H9 (cell line): ENCODE measurements around the gene ALX3. TPM values are rescaled to one million over a fixed set of nuclear protein-coding genes. Genes with fewer than 3 reads are reported as not detected.

Experiments used
- DNase-seq: peaks from one replicate; pipeline ENCODE4 v3.0.0-alpha.2; 2017
- H2AFZ ChIP-seq: one replicate; pipeline ENCODE4 v1.6.1; 2013; ENCODE audit warnings: mild to moderate bottlenecking, low read length, control low read depth, moderate library complexity
- H2AK5ac ChIP-seq: 2 replicates; pipeline ENCODE4 v1.6.1; 2013; ENCODE audit warnings: low read length, control low read depth, mixed read lengths; ENCODE audit not compliant: insufficient read length
- H2BK120ac ChIP-seq: one replicate; pipeline ENCODE4 v1.6.1; 2013; ENCODE audit warnings: low read depth, mild to moderate bottlenecking, low read length, control low read depth, inconsistent platforms; ENCODE audit not compliant: poor library complexity, severe bottlenecking
- H2BK12ac ChIP-seq: 2 replicates; pipeline ENCODE4 v1.6.1; 2013; ENCODE audit warnings: low read length, control low read depth, mixed read lengths, low read depth; ENCODE audit not compliant: insufficient read length
- H2BK15ac ChIP-seq: 2 replicates; pipeline ENCODE4 v1.6.1; 2013; ENCODE audit warnings: low read depth, low read length, control low read depth
- H2BK20ac ChIP-seq: one replicate; pipeline ENCODE4 v1.6.1; 2013; ENCODE audit warnings: low read depth, mild to moderate bottlenecking, low read length, control low read depth, inconsistent platforms; ENCODE audit not compliant: poor library complexity, severe bottlenecking
- H2BK5ac ChIP-seq: 2 replicates; pipeline ENCODE4 v1.6.1; 2013; ENCODE audit warnings: low read length, control low read depth, mixed read lengths; ENCODE audit not compliant: insufficient read length
- H3K14ac ChIP-seq: 2 replicates; pipeline ENCODE4 v1.6.1; 2013; ENCODE audit warnings: low read length, control low read depth; ENCODE audit not compliant: insufficient read depth
- H3K18ac ChIP-seq: 2 replicates; pipeline ENCODE4 v1.6.1; 2013; ENCODE audit warnings: low read depth, mild to moderate bottlenecking, mixed read lengths, low read length, control low read depth; ENCODE audit not compliant: insufficient read length
- H3K23ac ChIP-seq: 2 replicates; pipeline ENCODE4 v1.6.1; 2013; ENCODE audit warnings: low read length, control low read depth, mixed read lengths, low read depth; ENCODE audit not compliant: insufficient read length
- H3K23me2 ChIP-seq: 2 replicates; pipeline ENCODE4 v1.6.1; 2013; ENCODE audit warnings: low read depth, mild to moderate bottlenecking, mixed read lengths, low read length, control low read depth; ENCODE audit not compliant: insufficient read length, poor library complexity, severe bottlenecking
- H3K27ac ChIP-seq: 2 replicates; pipeline ENCODE4 v1.5.1; 2013; ENCODE audit warnings: low read length, control low read depth, mixed read lengths, low read depth; ENCODE audit not compliant: insufficient read length
- H3K27me3 ChIP-seq: 2 replicates; pipeline ENCODE4 v1.6.1; 2013; ENCODE audit warnings: low read length, control low read depth, inconsistent platforms; ENCODE audit not compliant: insufficient read depth
- H3K4ac ChIP-seq: 2 replicates; pipeline ENCODE4 v1.6.1; 2013; ENCODE audit warnings: low read depth, mild to moderate bottlenecking, control low read depth, inconsistent platforms, low read length, moderate library complexity
- H3K4me1 ChIP-seq: 2 replicates; pipeline ENCODE4 v1.6.1; 2013; ENCODE audit warnings: low read length, control low read depth, inconsistent platforms; ENCODE audit not compliant: insufficient read depth
- H3K4me2 ChIP-seq: 2 replicates; pipeline ENCODE4 v1.6.1; 2013; ENCODE audit warnings: low read length, control low read depth, mixed read lengths; ENCODE audit not compliant: insufficient read length, insufficient read depth
- H3K56ac ChIP-seq: 2 replicates; pipeline ENCODE4 v1.6.1; 2013; ENCODE audit warnings: low read depth, mild to moderate bottlenecking, mixed read lengths, low read length, control low read depth; ENCODE audit not compliant: insufficient read length
- H3K79me1 ChIP-seq: 2 replicates; pipeline ENCODE4 v1.6.1; 2013; ENCODE audit warnings: low read depth, mild to moderate bottlenecking, moderate library complexity, low read length, control low read depth, inconsistent platforms; ENCODE audit not compliant: insufficient read depth, poor library complexity, severe bottlenecking
- H3K79me2 ChIP-seq: 2 replicates; pipeline ENCODE4 v1.6.1; 2013; ENCODE audit warnings: low read length, control low read depth, inconsistent platforms; ENCODE audit not compliant: insufficient read depth
- H3K9ac ChIP-seq: 2 replicates; pipeline ENCODE4 v1.6.1; 2013; ENCODE audit warnings: low read length, control low read depth, mixed read lengths; ENCODE audit not compliant: insufficient read length; ENCODE audit errors: extremely low read depth
- H3K9me3 ChIP-seq: one replicate; pipeline ENCODE4 v1.6.1; 2013; ENCODE audit warnings: low read depth, low read length, inconsistent platforms; ENCODE audit not compliant: control insufficient read depth
- H3T11ph ChIP-seq: one replicate; pipeline ENCODE4 v1.6.1; 2013; ENCODE audit warnings: mild to moderate bottlenecking, low read length, control low read depth, inconsistent platforms
- H4K20me1 ChIP-seq: one replicate; pipeline ENCODE4 v1.6.1; 2013; ENCODE audit not compliant: control insufficient read depth, insufficient read length, insufficient read depth
- H4K5ac ChIP-seq: 2 replicates; pipeline ENCODE4 v1.6.1; 2013; ENCODE audit warnings: low read depth, mild to moderate bottlenecking, mixed read lengths, low read length, control low read depth; ENCODE audit not compliant: insufficient read length
- H4K8ac ChIP-seq: replicated peaks from 2 replicates; pipeline ENCODE4 v1.6.1; 2013; ENCODE audit warnings: low read length, control low read depth, mixed read lengths, low read depth; ENCODE audit not compliant: insufficient read length
- H4K91ac ChIP-seq: 2 replicates; pipeline ENCODE4 v1.6.1; 2013; ENCODE audit warnings: low read depth, mild to moderate bottlenecking, moderate library complexity, mixed read lengths, low read length, control low read depth; ENCODE audit not compliant: insufficient read length
- H3K27ac Mint-ChIP-seq, 3 experiments: 2 replicates in 2 of 3; 3 replicates in 1 of 3; pipeline ENCODE4 v1.8.0; 2020 to 2021; ENCODE audit warnings: mixed read lengths in 3 of 3, mild to moderate bottlenecking in 1 of 3, moderate library complexity in 1 of 3
- H3K27me3 Mint-ChIP-seq: 2 replicates; pipeline ENCODE4 v1.8.0; 2021; ENCODE audit warnings: low read depth, mild to moderate bottlenecking, moderate library complexity, mixed read lengths
- H3K36me3 Mint-ChIP-seq, 3 experiments: 2 replicates in 2 of 3; 3 replicates in 1 of 3; pipeline ENCODE4 v1.8.0; 2020 to 2021; ENCODE audit warnings: low read depth in 3 of 3, mixed read lengths in 3 of 3; ENCODE audit not compliant: insufficient read depth in 1 of 3
- H3K4me1 Mint-ChIP-seq, 2 experiments: 2 replicates each; pipeline ENCODE4 v1.8.0; 2020; ENCODE audit warnings: mixed read lengths in 2 of 2
- H3K4me3 Mint-ChIP-seq, 2 experiments: 2 replicates in 1 of 2; 3 replicates in 1 of 2; pipeline ENCODE4 v1.8.0; 2020 to 2021; ENCODE audit warnings: mild to moderate bottlenecking in 2 of 2, mixed read lengths in 2 of 2, moderate library complexity in 1 of 2
- H3K9me3 Mint-ChIP-seq, 2 experiments: 2 replicates in 1 of 2; 3 replicates in 1 of 2; pipeline ENCODE4 v1.8.0; 2020; ENCODE audit warnings: mild to moderate bottlenecking in 2 of 2, mixed read lengths in 2 of 2, moderate library complexity in 1 of 2
- CTCF ChIP-seq: fragments of 200-600 bp; sonication (generic); conservative IDR thresholded peaks from 3 replicates; pipeline ENCODE4 v1.8.0; 2021; ENCODE audit warnings: antibody characterized with exemption, mild to moderate bottlenecking
- WGBS: extraction: QIAGEN DNeasy Blood & Tissue Kit; methylation state at CpG from one replicate; pipeline ENCODE4 v1.1.7; 2013; ENCODE audit warnings: missing lambda C conversion rate, low lambda C conversion rate, mixed read lengths; ENCODE audit not compliant: insufficient read length; ENCODE audit errors: extremely low coverage; 5-methylcytosine and 5-hydroxymethylcytosine counted together
- total RNA-seq: library from RNA; stranded (reverse); gene quantifications from 2 replicates; pipeline ENCODE4 v1.2.1, GENCODE V29; 2021

Gene ALX3
- total RNA-seq, 1 experiment from 2014 or later: not detected

GRCh38 chr1:110021285-110021684, 49.2 kb downstream of the ALX3 start:
- no peak overlapping the region for H3T11ph ChIP-seq
- H3K56ac ChIP-seq: no peak overlapping the region
- no peak overlapping the region for H3K14ac ChIP-seq
- Mint-ChIP-seq H3K4me3 (no peak overlapping the region), H3K27me3 (no peaks in the 10 kb centered on the region), H3K4me1 (no peaks in the 10 kb centered on the region), H3K9me3 (no peaks in the 10 kb centered on the region), H3K36me3 (peaks cover 44 to 86% (median 71%) of the 10 kb centered on the region in 3 experiments; a peak in 6 of 7 replicates), H3K27ac (no peak overlapping the region)
- H3K18ac ChIP-seq: no peak overlapping the region
- no peaks in the 10 kb centered on the region for H3K27me3 ChIP-seq
- no peak overlapping the region for H4K5ac ChIP-seq
- H2AFZ ChIP-seq: no peak overlapping the region
- no peaks in the 10 kb centered on the region for H3K9me3 ChIP-seq
- no peak overlapping the region for H3K27ac ChIP-seq
- H2AK5ac ChIP-seq: no peak overlapping the region
- H3K4me1 ChIP-seq: no peaks in the 10 kb centered on the region
- H4K8ac ChIP-seq: no peak overlapping the region
- no peak overlapping the region for H3K9ac ChIP-seq
- no peaks in the 10 kb centered on the region for H3K23me2 ChIP-seq
- no peaks in the 10 kb centered on the region for H3K79me1 ChIP-seq
- H2BK5ac ChIP-seq: no peak overlapping the region
- DNase-seq: no peak
- H2BK120ac ChIP-seq: no peak overlapping the region
- no peak overlapping the region for H3K23ac ChIP-seq
- no peak for TF ChIP-seq CTCF
- no peaks in the 10 kb centered on the region for H4K20me1 ChIP-seq
- H2BK20ac ChIP-seq: no peak overlapping the region
- H3K79me2 ChIP-seq: no peaks in the 10 kb centered on the region
- no peak overlapping the region for H2BK12ac ChIP-seq
- no peak overlapping the region for H4K91ac ChIP-seq
- no CpG with 5 or more reads among the region's 3 CpGs for WGBS
- no peak overlapping the region for H3K4me2 ChIP-seq
- no peak overlapping the region for H3K4ac ChIP-seq
- H2BK15ac ChIP-seq: no peak overlapping the region
